ENCODE measurements around the gene ETS1. TPM values are rescaled to one million over a fixed set of nuclear protein-coding genes. Genes with fewer than 3 reads are reported as not detected.

ETS1 gene
- total RNA-seq, 2 experiments from 2014 or later, result 579 to 590 TPM

GRCh38 chr11:128528294-128528693, 59.1 kb downstream of the ETS1 start:
- Histone ChIP-seq H3K27ac (ENCODE audit: low read depth in 1 of 2, low read length in 2 of 2) (peak overlapping the region in 1 of 2 donors; percentile 25), H3K36me3 (ENCODE audit: insufficient read depth, low read length) (no peaks in the 10 kb centered on the region), H3K4me3 (ENCODE audit: low read length) (no peak overlapping the region), H3K9me3 (ENCODE audit: control insufficient read depth in 1 of 2, insufficient read depth in 1 of 2, low read length in 2 of 2) (no peaks in the 10 kb centered on the region), H3K27me3 (ENCODE audit: control insufficient read depth in 1 of 2, insufficient read depth in 2 of 2, low read length in 2 of 2) (no peaks in the 10 kb centered on the region), H3K4me1 (ENCODE audit: insufficient read depth, low read length) (peaks cover 51% of the 10 kb centered on the region)
- TF ChIP-seq CTCF (IDR thresholded peaks at IDR 0.05), result no peak
- intact Hi-C loops (cut with DNase I, micrococcal nuclease), result loop anchor here (2.0 to 10.0 kb wide), 2 partner anchors 19 to 197 kb away; no protein-coding TSS in a partner anchor
- Mint-ChIP-seq H3K4me1 (ENCODE audit: low read depth) (peaks cover 66% of the 10 kb centered on the region), H3K4me3 (peak overlapping the region; percentile 22), H3K36me3 (ENCODE audit: low read depth) (no peaks in the 10 kb centered on the region), H3K9me3 (no peaks in the 10 kb centered on the region), H3K27ac (peak overlapping the region; percentile 99), H3K27me3 (no peaks in the 10 kb centered on the region)
- ATAC-seq (ENCODE audit: poor library complexity) (no peak), DNase-seq (peak in 1 of 14 experiments; percentile 15)
- ChIA-PET CTCF (interaction anchor here (0.8 to 1.6 kb wide), 2 partner anchors 102 to 104 kb away, joined by 3 read pairs; no protein-coding TSS in a partner anchor), POLR2A (interaction anchor here (0.8 to 24.0 kb wide), 6 partner anchors 9 to 239 kb away, joined by 3 to 530 read pairs (median 54); no protein-coding TSS in a partner anchor)

GRCh38 chr11:128527046-128527445, 60.3 kb downstream of the ETS1 start:
- H3K27ac ChIP-seq (ENCODE audit: low read depth in 1 of 2, low read length in 2 of 2), result peak overlapping the region; percentile 28 to 68
- Mint-ChIP-seq H3K27ac (peak overlapping the region; percentile 99), H3K9me3 (no peaks in the 10 kb centered on the region), H3K27me3 (no peaks in the 10 kb centered on the region), H3K36me3 (ENCODE audit: low read depth) (peaks cover 12% of the 10 kb centered on the region), H3K4me1 (ENCODE audit: low read depth) (peaks cover 72% of the 10 kb centered on the region), H3K4me3 (peak overlapping the region; percentile 25)
- no peak overlapping the region for H3K4me3 ChIP-seq (ENCODE audit: low read length)
- no peak for ATAC-seq (ENCODE audit: poor library complexity)
- no peak for TF ChIP-seq CTCF (IDR thresholded peaks at IDR 0.05)
- no peaks in the 10 kb centered on the region for H3K36me3 ChIP-seq (ENCODE audit: insufficient read depth, low read length)
- CTCF ChIA-PET, result interaction anchor here (1.7 to 2.3 kb wide), 3 partner anchors 17 to 84 kb away, joined by 4 to 8 read pairs (median 6); no protein-coding TSS in a partner anchor
- no peaks in the 10 kb centered on the region for H3K9me3 ChIP-seq (ENCODE audit: control insufficient read depth in 1 of 2, insufficient read depth in 1 of 2, low read length in 2 of 2)
- intact Hi-C loops (cut with DNase I, micrococcal nuclease), result loop anchor here in 1 of 2 experiments (10.0 kb wide), 1 partner anchor 198 kb away; no protein-coding TSS in a partner anchor
- DNase-seq, result peak in 1 of 14 experiments; percentile 4
- H3K4me1 ChIP-seq (ENCODE audit: insufficient read depth, low read length), result peaks cover 56% of the 10 kb centered on the region
- H3K27me3 ChIP-seq (ENCODE audit: control insufficient read depth in 1 of 2, insufficient read depth in 2 of 2, low read length in 2 of 2), result no peaks in the 10 kb centered on the region
- POLR2A ChIA-PET, result interaction anchor here (0.6 to 24.0 kb wide), 7 partner anchors 19 to 222 kb away, joined by 3 to 530 read pairs (median 43); no protein-coding TSS in a partner anchor

- POLR2A ChIA-PET, result interaction anchor here (0.6 to 24.0 kb wide), 38 partner anchors 10 to 368 kb away, joined by 3 to 530 read pairs (median 6); no protein-coding TSS in a partner anchor
- H3K9me3 Mint-ChIP-seq, result no peaks in the 10 kb centered on the region
- peak overlapping the region; percentile 99 for H3K27ac Mint-ChIP-seq
- Histone ChIP-seq H3K9me3 (ENCODE audit: control insufficient read depth in 1 of 2, insufficient read depth in 1 of 2, low read length in 2 of 2) (no peaks in the 10 kb centered on the region), H3K27ac (ENCODE audit: low read depth in 1 of 2, low read length in 2 of 2) (peak overlapping the region; percentile 76 to 84), H3K4me1 (ENCODE audit: insufficient read depth, low read length) (peaks cover 56% of the 10 kb centered on the region), H3K4me3 (ENCODE audit: low read length) (peak overlapping the region; percentile 15), H3K36me3 (ENCODE audit: insufficient read depth, low read length) (peaks cover under 1% of the 10 kb centered on the region), H3K27me3 (ENCODE audit: control insufficient read depth in 1 of 2, insufficient read depth in 2 of 2, low read length in 2 of 2) (no peaks in the 10 kb centered on the region)
- peaks cover 72% of the 10 kb centered on the region for H3K4me1 Mint-ChIP-seq (ENCODE audit: low read depth)
- peaks cover 27% of the 10 kb centered on the region for H3K36me3 Mint-ChIP-seq (ENCODE audit: low read depth)
- CTCF ChIA-PET, result interaction anchor here (0.8 to 2.3 kb wide), 14 partner anchors 19 to 331 kb away, joined by 3 to 11 read pairs (median 5); no protein-coding TSS in a partner anchor
- ATAC-seq (ENCODE audit: poor library complexity) (peak; percentile 60), DNase-seq (peak in 4 of 14 experiments; percentile 43 to 90 (median 86))
- intact Hi-C loops (cut with DNase I, micrococcal nuclease), result loop anchor here in 1 of 2 experiments (1.0 to 10.0 kb wide), 4 partner anchors 19 to 201 kb away; no protein-coding TSS in a partner anchor
- no peaks in the 10 kb centered on the region for H3K27me3 Mint-ChIP-seq
- peak overlapping the region; percentile 9 for H3K4me3 Mint-ChIP-seq
- TF ChIP-seq CTCF (IDR thresholded peaks at IDR 0.05), result no peak
Observed at GRCh38 chr11:128525411-128526243, 61.7 kb downstream of the ETS1 start.
